GM19397 (cell line): ENCODE results near the gene EML6.

Source experiments
- ATAC-seq: cut with Tn5 transposase; IDR thresholded peaks from one replicate; pipeline ENCODE4 v1.9.1; 2021; ENCODE audit warnings: mild to moderate bottlenecking, moderate library complexity; ENCODE audit not compliant: unreplicated experiment

Gene EML6

DNA sequence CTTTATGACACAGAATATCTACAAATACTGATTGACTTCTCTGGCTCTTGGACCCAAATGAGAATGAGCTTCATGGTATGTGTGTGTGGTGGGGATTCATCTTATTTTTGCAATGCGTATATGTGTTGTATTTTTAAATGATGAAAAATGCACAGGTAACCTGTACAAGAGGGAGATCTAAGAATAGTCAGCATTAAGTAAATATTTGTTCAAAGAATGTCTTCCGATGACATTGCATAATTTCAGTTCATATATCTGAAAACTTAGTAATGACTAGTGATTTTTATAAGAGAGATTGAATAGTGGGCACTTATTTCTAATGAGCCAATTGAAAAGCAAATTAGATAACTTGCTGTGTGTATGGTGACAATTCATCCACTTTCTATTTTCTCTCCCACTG lies 66.4 kb downstream of the EML6 start:
- ATAC-seq, result no peak

DNA sequence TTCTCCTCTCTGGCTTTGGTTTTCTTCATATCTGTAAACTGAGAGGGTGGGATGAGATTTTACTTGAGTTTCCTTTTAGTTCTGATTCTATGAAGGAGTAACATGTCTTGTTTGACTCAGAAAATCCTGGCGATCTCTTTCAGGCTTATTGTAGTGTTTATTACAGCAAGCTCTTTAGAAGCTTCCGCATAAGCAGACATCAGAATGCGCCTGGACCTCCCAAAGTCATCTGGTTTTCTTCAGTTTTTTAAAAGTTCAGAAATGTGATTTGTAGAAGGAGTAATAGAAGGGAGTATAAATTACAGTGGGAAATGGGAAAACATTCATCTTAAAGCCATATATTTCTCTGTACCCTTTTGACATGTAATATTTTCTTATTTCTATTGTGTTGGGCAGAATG lies 68.4 kb downstream of the EML6 start:
- no peak for ATAC-seq

DNA sequence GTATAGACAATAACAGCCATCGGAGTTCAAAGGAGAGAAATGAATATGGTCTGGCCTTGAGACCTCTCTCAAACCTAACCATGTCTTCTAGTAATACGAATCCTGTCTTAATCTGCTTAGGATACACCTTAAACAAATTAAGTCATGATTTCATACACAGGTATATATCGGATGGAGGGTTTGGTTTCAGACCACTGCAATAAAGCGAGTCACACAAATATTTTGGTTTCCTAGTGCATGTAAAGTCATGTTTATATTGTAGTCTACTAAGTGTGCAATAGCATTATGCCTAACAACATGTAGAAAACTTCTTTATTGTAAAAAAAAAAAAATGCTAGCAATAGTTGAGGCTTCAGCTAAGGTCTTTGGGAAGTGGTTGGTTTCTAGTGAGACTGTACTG lies 73.8 kb downstream of the EML6 start:
- no peak for ATAC-seq

DNA sequence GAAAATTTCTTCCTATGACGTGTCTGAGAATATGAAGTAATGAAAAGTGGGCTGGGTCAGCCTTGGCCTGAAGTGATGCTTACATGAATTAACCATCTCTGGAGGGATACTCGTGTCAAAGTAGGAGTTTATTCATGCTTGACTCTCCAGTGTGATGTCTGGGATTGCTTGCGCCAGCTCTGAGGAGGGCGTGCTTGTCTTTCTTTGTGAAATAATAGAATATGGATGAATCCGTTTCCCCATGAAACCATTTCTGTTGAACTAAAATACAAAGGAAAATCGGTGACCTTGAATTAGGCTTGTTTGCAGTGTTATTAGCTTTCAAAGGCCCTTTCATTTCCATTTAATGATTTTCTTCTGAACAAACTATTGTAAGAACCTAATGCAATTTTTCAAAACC lies 77.9 kb downstream of the EML6 start:
- ATAC-seq, result no peak

DNA sequence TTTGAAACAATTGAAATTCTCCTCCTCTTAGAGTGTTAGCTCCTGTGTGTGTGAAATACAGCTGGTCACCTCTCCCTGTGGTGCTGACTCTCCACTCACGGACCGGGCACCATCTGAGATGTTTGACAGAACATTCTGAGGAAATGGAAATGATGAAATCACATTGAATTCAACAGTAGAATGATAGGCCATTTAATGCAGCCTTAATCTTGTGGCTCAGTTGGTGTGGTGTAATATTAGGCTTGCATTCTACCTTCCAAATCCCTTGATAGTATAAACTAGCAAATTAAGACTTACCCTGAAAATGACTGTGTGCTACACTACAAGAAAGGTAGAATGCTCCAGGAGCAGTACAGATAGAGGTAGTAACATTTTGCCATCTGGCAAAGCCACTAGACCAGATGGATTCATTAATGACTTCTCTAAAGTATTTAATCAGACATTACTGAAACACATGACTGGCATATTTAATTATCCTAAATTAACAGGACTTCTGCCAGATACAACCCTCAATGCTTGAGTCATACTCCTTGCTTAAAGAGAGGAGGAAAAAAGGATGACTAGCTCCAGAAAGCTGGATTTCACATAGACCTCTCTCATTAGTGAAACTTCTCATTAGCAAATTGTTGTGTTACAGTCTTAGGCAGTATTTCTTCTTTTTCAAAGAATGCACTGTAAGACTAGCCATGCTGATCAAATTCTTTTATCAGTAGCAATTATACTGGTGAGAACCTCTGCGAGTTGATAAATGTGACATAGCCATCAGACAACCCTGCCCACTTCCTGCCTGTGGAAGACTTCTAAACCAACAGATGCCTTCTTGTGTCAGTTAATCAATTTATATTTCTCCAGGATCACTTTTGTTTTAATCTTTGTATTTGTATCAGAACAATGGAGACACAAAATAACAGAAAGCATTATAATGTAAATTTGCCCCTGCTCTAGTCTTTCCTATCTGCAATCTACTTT lies 80.6 kb downstream of the EML6 start:
- no peak for ATAC-seq

DNA sequence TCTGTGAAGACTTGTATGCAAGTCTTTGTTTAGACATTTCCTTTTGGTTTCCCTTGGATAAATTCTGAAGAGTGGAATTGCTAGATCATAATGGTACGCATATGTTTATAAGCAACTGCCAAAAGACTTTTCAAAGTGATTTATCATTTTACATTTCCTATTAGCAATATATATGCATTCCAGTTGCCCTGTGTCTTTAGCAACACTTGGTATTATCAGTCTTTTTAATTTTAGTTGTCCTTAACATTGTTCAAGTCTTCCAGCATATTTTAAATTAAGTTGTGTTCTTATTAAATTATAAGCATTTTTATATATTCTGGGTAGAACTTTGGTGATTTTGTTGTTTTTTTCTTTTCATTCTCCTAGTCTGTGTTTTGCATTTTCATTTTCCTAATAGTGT lies 81.8 kb downstream of the EML6 start:
- no peak for ATAC-seq

DNA sequence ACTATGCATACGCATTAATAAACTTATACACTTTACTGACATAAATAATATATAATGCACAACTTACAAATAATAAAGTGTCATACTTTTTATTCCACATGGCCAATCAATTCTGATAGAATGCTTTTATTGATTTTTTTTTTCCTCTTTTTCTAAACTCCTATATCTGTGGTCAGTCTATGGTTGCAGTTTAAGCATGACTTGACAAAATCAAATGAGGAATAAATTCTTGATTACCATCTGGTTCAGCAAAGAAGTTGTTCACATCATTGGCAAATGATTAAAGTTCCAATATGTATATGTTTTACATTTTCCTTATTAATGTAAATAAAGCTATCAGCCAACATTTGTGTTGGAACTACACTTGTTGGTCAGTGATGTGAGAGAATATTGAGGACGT lies 83.5 kb downstream of the EML6 start:
- ATAC-seq, result no peak

DNA sequence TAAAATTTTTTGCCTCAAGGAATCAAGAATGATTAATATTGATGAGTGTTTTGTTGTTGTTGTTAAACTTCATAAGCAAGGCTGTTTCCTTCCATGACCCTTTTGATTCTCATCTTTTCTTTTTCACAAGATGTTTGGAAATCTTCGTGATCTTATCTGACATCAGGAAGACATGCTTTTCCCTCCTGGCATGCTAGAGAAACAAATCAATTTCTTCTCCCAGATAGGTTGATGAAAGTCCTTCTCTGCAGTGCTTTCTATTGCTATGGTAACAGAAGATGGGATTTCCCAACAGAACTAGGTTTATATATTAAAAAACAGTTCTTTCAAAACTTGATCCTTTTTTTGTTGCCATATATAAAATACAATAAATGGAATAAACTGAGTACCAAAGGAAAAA lies 85.2 kb downstream of the EML6 start:
- ATAC-seq, result no peak

DNA sequence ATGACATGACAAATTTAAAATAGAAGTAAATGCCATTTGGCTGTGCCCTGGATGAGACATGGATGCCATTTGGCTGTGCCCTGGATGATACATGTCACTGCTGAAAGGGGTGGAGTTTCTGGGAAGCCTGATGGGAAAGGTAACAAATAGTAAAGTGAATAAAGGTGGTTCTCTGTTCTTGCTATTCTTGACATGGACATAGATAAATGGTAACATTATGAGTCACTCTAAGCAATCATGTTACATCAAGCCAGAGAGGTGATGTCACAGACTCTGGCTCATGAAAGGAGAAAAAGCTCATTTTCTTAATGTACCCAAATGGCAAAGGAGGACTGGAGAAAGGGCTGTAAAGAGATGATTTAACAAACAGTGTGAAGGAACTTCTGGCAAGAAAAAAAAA lies 86.4 kb downstream of the EML6 start:
- ATAC-seq, result no peak

DNA sequence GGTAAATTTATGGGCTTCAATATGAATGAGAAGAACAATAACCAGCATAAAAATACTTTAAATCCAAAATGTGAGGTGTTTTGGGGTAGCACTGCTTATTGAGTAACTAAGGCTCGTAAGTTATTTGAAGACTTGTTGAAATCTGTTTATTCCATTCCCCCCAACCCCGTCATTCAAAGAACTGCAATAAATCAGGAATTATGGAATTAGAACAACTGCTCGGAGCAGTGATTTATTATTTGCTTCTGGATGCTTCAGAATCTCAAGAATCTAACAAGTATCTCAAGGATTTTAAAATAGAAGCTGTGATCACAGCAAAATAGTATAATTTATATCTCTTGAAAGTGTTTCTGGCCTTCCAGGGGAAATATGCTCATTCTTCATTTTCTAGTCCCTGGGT lies 86.8 kb downstream of the EML6 start:
- no peak for ATAC-seq

DNA sequence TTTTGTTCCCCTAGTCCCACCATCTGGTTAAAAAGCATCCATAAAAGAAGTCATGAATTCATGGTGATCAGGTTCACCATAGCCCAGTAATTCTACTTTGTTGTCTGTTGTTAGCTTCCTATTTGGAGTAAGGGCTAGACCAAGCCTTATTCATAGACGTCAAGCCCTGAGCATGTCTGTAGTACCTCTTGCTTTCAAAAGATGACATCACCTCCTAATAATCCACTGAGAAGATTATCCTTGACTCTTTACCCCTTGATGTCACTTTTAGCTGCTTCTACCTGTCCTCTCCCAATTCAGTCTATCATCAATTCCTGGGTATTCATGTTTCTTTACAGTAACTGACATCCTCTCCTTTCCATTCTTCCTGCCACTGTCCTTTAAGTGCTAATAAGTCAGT lies 90.1 kb downstream of the EML6 start:
- no peak for ATAC-seq

DNA sequence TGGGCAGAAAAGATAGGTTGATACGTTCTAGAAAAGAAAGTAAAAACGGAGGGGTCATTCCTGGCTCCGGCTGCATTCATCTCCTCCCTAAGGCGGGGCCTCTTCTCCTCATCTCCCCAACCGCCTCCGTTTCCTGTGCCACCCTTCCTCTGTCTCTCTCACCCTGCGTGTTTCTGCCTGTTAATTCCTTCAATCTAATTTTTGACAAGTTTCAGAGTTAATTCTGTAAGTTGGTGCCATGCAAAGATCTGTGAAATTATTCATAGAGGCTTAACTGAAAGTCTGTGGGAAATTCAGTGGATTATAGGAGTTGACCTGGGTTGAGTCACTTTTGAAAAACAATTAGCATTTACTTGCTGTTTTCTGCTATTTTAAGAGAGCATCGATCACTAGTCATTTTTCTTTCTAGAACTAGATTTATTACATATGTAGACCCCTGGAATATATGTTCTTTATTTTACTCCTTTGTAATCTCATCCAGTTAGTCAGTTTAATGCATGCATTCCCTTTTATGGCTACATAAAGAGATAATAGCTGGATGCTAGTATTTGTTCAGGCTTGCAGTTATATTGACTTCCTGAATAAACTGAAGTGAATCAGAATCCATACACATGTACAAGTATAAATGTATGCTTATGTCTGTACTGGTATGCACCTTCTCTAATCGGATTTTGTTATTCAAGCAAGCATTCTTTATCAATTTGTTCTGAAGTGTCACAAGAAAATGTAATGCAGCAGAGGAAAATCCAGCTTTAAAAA lies 91.1 kb downstream of the EML6 start:
- no peak for ATAC-seq

DNA sequence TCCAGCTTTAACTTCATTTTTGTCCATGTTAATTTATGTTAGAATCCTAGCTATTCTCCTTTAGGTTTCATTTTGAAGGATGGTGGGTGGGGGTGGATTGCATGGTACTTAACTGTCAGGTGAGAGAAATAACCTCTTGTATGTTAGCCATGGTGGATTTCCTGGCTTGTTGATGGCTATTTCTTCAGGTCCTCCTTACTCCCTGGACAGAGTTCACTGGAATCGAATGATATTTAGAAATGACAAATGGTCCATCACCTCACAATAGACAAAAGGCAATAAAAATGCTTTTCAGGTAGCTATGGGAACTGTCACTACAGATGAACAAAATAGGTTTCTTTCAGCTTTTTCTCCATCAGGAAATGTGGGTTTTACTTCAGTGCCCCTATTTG lies 91.7 kb downstream of the EML6 start:
- no peak for ATAC-seq

DNA sequence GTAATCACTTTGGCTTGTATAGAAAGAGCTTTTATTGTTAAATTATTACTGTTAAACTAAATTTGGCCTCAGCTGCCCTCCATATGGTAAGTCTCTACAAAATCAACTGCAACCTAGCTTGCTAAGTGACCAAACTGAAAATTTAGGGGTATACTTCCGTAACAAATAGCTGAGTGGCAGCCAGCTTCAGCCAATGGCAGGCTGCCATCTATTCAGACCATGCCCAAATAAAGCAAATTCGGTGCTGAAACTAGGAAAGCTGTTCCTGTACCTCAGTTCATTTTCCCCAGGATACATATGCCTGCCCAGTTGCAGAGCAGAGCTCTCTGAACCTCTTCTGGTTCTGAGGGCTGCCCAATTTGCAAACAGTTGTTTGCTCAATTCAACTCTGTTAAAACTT lies 94.8 kb downstream of the EML6 start:
- no peak for ATAC-seq

DNA sequence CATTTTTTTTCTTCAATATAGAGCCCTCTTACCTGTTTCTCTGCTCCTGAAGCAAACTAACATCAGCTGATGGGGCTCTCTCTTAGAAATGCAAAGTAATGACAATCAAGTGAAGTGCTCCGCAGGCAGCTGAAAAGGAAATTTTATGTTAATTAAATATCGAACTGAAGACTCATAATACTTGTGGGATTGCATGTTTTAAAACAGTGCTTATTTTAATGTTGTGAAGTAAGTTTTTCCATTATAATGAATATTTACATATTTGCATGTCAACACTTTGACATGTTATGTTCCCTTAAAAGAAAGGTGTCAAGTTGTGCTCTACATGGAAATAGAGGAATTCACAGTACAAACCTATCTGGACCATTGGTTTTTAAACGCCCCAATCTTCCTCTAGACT lies 97.1 kb downstream of the EML6 start:
- no peak for ATAC-seq

DNA sequence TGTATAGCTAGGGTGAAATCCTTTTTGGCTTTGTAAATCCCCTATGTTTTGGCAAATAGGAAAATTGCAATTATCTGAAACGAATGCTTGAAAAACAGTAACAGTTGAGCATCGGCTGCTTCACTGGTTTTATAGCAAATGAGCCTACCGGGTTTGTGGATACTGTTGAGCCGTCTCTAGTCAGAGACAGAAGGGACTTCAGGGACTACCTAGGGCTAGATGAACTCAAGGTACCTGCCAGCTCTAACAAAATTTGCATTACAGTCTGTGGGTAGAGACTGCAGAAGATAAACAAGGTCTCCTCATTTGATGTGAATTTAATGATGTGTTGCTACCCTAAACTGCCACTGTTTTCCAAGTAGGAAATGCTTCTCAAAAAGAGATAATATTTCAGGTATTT lies 101.1 kb downstream of the EML6 start:
- ATAC-seq, result no peak

DNA sequence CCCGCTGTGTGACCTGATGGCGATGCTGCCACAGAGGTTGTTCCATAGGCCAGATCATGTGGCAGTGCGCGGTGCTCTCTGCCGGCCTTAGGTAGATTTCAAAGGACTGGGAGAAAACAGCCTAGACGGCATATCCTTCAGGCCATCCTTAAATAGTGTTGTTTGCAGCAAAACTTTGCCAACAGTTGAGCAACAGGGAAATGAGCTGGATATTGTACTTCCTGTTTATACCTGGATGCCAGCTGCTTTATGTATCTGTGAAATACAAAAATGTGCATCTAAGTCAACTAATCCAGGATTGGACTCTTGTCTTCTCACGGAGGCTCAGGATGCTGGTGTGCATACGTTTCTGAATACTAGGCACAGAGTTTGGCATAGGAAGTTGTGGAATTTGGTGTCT lies 107.1 kb downstream of the EML6 start:
- no peak for ATAC-seq

DNA sequence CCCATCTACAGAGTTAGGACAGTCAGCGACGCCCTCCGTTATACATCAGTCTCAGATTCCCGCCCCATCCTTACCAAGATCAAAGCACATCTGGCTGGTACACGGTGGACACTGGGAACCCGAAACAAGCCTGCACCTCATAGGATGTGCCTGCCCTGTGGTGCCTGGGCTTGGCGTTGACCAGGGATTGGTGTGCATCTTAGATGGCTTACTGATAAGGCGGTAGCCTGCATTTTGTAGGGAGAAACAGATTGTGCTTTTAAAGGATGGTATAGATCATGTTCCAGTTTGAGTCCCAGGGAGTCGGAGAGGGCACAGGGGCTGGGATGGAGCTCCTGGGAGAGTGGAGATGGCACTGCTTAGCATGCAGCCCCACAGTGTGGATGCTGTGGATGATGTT lies 108.0 kb downstream of the EML6 start:
- no peak for ATAC-seq

DNA sequence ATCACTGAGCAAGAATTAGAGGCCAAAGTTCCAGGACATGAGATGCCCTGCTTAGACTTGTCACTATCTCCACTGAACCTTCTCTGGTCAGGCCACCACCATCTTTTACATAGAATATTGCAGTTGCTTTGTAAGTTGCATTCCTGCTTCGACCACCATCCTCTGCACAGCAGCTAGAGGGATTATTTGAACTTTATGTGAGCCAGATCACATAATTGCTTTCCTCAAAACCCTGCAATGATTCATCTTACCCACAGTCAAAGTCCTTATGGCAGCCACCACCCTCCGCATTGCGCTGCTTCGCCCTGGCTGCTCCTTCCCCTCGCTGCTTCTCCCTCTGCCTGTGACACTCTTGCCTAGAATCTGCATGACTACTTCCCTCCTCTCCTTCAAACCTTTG lies 111.3 kb downstream of the EML6 start:
- ATAC-seq, result no peak

DNA sequence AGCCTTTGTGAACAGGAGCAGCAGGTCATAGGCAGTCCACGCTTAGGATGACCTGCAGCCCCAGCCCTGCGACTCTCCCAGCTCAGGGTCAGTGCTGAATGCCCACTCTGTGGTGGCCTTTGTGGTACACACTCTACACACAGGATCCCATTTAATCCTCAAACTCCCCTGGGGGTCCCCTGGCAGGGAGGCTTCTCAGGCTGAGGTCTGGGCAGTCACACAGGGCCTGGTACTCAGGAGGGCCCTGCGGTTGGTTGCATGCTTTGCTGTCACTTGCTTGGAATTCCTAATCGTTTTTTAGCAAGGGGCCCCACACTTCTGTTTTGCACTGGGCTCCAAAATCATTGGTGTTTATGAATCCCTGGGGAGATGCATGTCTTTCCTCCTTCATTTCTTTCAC lies 113.0 kb downstream of the EML6 start:
- ATAC-seq, result no peak

DNA sequence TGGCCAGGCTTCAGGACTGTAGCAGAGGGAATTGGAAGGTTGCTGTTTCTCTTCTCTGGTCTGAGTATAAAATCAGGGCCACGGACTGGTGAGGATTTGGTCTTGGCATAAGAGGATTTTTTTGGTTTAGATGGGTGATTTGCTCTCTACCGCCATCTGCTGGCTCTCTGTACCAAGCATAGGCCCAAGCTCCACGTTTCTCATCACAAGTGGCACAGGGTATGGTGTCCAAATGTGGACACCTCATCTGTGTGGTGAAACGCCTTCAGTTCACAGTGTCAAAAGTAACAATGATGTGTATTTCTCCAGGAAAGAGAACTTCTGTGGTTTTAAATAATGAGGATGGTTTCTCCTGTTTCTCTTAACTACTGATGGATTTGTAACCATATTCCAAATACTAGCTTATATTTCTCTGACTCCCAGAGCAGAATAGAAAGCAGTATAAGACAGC lies 115.1 kb downstream of the EML6 start:
- no peak for ATAC-seq
